MCF 10A (cell line): Measurements from ENCODE around the gene MUS81. TPM values are rescaled to one million over a fixed set of nuclear protein-coding genes. Genes with fewer than 3 reads are reported as not detected.
A peak's percentile ranks its signal among the peaks of the same experiment; 100 is the strongest.

Experiments
- BruUV-seq: library from RNA; stranded (reverse); fragments of 400-500 nt; replicated peaks from 2 replicates; lab custom pipeline; 2021; lab: Mats Ljungman, UMichigan
- CTCF ChIA-PET: fragments of 300-600 bp; sonication (Branson Sonifier 250); formaldehyde crosslinking; extraction: SDS; loops from one replicate; lab custom pipeline; 2021; ENCODE audit warnings: antibody characterized with exemption, inconsistent platforms; lab: Yijun Ruan, JAX
- POLR2A ChIA-PET: fragments of 300-600, 350-650 bp; sonication (Branson Sonifier 250); formaldehyde crosslinking; extraction: SDS; loops from one replicate; lab custom pipeline; 2020; ENCODE audit warnings: antibody characterized with exemption, inconsistent platforms; lab: Yijun Ruan, JAX
- DNase-seq: peaks from one replicate; pipeline ENCODE4 v3.0.0-alpha.2; 2018; ENCODE audit not compliant: unreplicated experiment
- H3K27ac Mint-ChIP-seq: one replicate; pipeline ENCODE4 v1.8.0; 2022; ENCODE audit warnings: mild to moderate bottlenecking, low read depth, mixed read lengths; ENCODE audit not compliant: unreplicated experiment
- H3K27me3 Mint-ChIP-seq: one replicate; pipeline ENCODE4 v1.8.0; 2022; ENCODE audit warnings: mixed read lengths; ENCODE audit not compliant: insufficient read depth, unreplicated experiment
- H3K36me3 Mint-ChIP-seq: one replicate; pipeline ENCODE4 v1.8.0; 2022; ENCODE audit warnings: mild to moderate bottlenecking, moderate library complexity, mixed read lengths; ENCODE audit not compliant: insufficient read depth, unreplicated experiment
- H3K4me1 Mint-ChIP-seq: one replicate; pipeline ENCODE4 v1.8.0; 2022; ENCODE audit warnings: mixed read lengths; ENCODE audit not compliant: insufficient read depth, unreplicated experiment
- H3K4me3 Mint-ChIP-seq: one replicate; pipeline ENCODE4 v1.8.0; 2022; ENCODE audit warnings: mild to moderate bottlenecking, moderate library complexity, mixed read lengths; ENCODE audit not compliant: unreplicated experiment
- H3K9me3 Mint-ChIP-seq: one replicate; pipeline ENCODE4 v1.8.0; 2022; ENCODE audit warnings: mixed read lengths; ENCODE audit not compliant: unreplicated experiment
- intact Hi-C: fragments of 100-400 bp; cut with micrococcal nuclease; formaldehyde crosslinking; loops from 2 replicates; pipeline ENCODE4 v1.14.1; 2022
- total RNA-seq: library from RNA; stranded (reverse); gene quantifications from 2 replicates; pipeline ENCODE4 v1.2.3, GENCODE V29; 2022
- TF ChIP-seq, protein P1 (sequence below): fragments of 200-600 bp; IDR thresholded peaks from one replicate; pipeline ENCODE4 v1.8.0; 2022; ENCODE audit warnings: antibody characterized with exemption, mild to moderate bottlenecking; ENCODE audit not compliant: unreplicated experiment

MUS81 gene
- total RNA-seq, 1 experiment from 2014 or later: 77.6 TPM

DNA sequence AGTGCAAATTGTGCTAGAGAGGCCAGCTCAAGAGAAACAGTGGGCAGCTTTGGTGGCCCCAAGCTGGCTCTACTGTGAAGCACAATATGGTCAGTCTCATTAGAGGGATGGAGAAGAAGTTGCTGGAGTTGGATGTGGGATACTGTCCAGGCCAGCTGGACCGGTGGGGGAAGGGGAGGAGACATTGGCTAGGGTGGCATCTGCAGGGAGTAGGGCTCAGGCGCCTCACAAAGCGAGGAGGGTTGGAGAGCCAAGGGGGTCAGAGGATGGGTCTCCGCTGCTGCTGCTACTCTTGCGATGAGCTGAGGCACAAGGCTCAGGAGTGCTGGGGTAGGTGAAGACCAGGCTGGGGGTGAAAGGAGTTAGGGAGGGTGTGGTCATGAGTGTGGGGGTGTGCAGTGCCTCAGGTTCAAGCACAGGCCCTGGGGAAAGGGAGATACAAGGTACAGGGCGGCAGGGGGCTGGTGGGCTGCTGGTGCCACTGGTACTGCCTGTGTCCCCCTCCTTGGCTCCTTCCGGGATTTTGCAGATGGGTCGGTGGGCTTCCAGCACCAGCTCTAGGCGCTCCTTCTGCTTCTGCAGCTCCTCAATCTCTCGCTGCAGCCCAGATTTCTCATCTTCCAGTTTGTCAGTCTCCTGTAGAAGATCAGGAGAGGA is 32.6 kb downstream of the MUS81 start:
- Mint-ChIP-seq H3K9me3 (no peaks in the 10 kb centered on the region), H3K27me3 (no peaks in the 10 kb centered on the region), H3K27ac (peak overlapping the region; percentile 71), H3K4me3 (peak overlapping the region; percentile 90), H3K36me3 (peaks cover 75% of the 10 kb centered on the region), H3K4me1 (peaks cover 54% of the 10 kb centered on the region)
- no peak for DNase-seq
- intact Hi-C loops: no loop called here
- no TSS peak for BruUV-seq
- CTCF ChIA-PET: interaction anchor here (0.6 to 1.6 kb wide), 5 partner anchors 9 to 96 kb away, joined by 3 to 5 read pairs (median 4); no protein-coding TSS in a partner anchor
- TF ChIP-seq, protein P1, sequence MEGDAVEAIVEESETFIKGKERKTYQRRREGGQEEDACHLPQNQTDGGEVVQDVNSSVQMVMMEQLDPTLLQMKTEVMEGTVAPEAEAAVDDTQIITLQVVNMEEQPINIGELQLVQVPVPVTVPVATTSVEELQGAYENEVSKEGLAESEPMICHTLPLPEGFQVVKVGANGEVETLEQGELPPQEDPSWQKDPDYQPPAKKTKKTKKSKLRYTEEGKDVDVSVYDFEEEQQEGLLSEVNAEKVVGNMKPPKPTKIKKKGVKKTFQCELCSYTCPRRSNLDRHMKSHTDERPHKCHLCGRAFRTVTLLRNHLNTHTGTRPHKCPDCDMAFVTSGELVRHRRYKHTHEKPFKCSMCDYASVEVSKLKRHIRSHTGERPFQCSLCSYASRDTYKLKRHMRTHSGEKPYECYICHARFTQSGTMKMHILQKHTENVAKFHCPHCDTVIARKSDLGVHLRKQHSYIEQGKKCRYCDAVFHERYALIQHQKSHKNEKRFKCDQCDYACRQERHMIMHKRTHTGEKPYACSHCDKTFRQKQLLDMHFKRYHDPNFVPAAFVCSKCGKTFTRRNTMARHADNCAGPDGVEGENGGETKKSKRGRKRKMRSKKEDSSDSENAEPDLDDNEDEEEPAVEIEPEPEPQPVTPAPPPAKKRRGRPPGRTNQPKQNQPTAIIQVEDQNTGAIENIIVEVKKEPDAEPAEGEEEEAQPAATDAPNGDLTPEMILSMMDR: no peak
- POLR2A ChIA-PET: interaction anchor here (1.1 to 9.9 kb wide), 6 partner anchors 6 to 188 kb away, joined by 3 to 222 read pairs (median 56); partner anchors contain the start of genes CFL1, FOSL1 and MUS81

DNA sequence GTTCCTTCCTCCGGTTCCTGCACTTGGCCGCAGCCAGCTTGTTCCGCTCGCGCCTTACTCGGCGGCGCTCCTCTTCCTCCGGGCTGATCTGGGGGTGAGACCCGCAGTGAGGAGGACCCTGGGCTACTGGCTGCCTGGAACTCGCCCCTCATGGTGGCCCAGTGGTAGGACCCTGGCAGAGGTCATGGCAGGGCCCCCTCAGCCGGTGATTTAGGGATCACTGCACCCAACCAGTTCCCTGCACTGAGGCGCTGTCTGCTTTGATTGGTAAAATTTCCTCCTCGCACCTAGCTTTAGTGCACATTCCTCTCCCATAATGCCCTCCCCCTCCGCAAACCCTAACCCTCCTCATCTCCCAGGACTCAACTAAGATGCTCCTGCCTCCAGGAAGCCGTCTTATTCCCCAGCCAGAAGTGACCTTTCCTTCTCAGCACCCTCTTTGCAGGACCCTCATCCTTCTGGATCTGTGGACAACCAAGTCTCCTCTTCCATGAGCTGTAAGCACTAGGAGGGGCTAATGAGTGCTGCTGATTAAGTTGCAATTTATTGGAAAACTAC is 33.9 kb downstream of the MUS81 start:
- Mint-ChIP-seq H3K9me3 (no peaks in the 10 kb centered on the region), H3K36me3 (peaks cover 69% of the 10 kb centered on the region), H3K4me3 (no peak overlapping the region), H3K27me3 (no peaks in the 10 kb centered on the region), H3K27ac (peak overlapping the region; percentile 23), H3K4me1 (peaks cover 48% of the 10 kb centered on the region)
- no TSS peak for BruUV-seq
- DNase-seq: no peak
- POLR2A ChIA-PET: interaction anchor here (0.6 to 3.6 kb wide), 5 partner anchors 18 to 176 kb away, joined by 3 to 14 read pairs (median 3); no protein-coding TSS in a partner anchor
- intact Hi-C loops: no loop called here
- CTCF ChIA-PET: interaction anchor here (0.6 to 1.6 kb wide), 5 partner anchors 9 to 243 kb away, joined by 3 to 6 read pairs (median 4); no protein-coding TSS in a partner anchor
- TF ChIP-seq, protein P1: no peak

DNA sequence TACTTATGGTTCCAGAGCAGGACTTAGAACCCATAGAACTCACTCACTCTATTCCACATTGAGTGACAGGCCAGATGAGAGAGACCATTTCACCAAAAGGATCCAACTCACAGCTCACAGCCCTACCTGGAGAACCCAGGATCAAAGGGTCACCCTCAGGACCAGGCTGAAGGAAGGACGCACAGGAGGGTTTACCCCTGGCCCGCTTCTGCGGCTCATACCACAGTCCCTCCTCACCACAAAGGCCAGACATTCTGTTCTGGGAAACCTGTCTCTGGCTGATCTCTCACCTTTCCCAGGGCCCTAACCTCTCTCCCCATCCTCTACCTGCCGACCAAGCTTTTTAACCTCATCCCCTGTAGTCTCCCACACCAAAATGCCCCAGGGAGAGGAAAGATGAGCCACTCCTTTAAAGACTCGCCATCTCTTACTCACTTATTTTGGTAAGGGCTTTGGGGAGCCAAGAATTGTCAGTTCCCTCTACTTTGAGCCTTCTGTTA is 35.3 kb downstream of the MUS81 start:
- ChIA-PET CTCF (interaction anchor here (1.0 to 4.3 kb wide), 4 partner anchors 10 to 127 kb away, joined by 3 to 55 read pairs (median 3); no protein-coding TSS in a partner anchor), POLR2A (interaction anchor here (0.9 to 3.6 kb wide), 5 partner anchors 21 to 37 kb away, joined by 3 to 14 read pairs (median 3); no protein-coding TSS in a partner anchor)
- TF ChIP-seq, protein P1: no peak
- Mint-ChIP-seq H3K27me3 (no peaks in the 10 kb centered on the region), H3K27ac (peak overlapping the region; percentile 89), H3K4me3 (no peak overlapping the region), H3K9me3 (no peaks in the 10 kb centered on the region), H3K36me3 (peaks cover 63% of the 10 kb centered on the region), H3K4me1 (peaks cover 35% of the 10 kb centered on the region)
- no peak for DNase-seq
- BruUV-seq: no TSS peak
- intact Hi-C loops: no loop called here
